Measurements from ENCODE around the gene ANAPC13. TPM values are rescaled to one million over a fixed set of nuclear protein-coding genes. Genes with fewer than 3 reads are reported as not detected.

Gene ANAPC13
- total and polyA plus RNA-seq, 7 donors, result 46.7 to 88.9 (median 59.0) TPM

DNA sequence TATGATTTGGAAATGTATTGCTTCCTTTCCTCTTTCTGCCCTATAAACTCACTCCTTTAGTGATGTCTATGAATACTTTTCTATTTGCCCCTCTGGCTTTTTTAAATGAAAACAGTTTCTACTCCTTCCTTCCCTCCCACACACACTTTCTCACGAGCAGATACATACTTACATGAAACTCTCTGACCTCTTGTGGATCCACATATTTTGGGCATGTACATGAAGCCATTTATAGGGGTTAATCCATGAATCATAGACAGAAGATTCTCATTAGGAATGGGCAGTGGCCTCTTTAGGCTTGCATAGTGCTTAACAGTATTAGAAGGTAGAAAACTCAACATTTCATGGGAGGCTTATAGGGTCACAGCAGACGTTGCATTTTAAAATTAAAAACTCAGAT is 24.8 kb downstream of the ANAPC13 start:
- Histone ChIP-seq H3K9me3 (no peaks in the 10 kb centered on the region), H3K27me3 (no peaks in the 10 kb centered on the region), H3K27ac (peak overlapping the region in 2 of 4 donors; percentile 73 to 82), H3K36me3 (no peaks in the 10 kb centered on the region), H3K4me3 (no peak overlapping the region), H3K4me1 (peaks cover 0 to 34% (median 23%) of the 10 kb centered on the region in 4 donors)
- intact Hi-C loops (cut with DNase I), result no loop called here
- DNase-seq, result no peak
- TF ChIP-seq POLR2A (IDR thresholded peaks at IDR 0.05) (no peak), EP300 (IDR thresholded peaks at IDR 0.05) (no peak), POLR2AphosphoS5 (IDR thresholded peaks at IDR 0.05) (no peak)
- TF ChIP-seq, protein P1, sequence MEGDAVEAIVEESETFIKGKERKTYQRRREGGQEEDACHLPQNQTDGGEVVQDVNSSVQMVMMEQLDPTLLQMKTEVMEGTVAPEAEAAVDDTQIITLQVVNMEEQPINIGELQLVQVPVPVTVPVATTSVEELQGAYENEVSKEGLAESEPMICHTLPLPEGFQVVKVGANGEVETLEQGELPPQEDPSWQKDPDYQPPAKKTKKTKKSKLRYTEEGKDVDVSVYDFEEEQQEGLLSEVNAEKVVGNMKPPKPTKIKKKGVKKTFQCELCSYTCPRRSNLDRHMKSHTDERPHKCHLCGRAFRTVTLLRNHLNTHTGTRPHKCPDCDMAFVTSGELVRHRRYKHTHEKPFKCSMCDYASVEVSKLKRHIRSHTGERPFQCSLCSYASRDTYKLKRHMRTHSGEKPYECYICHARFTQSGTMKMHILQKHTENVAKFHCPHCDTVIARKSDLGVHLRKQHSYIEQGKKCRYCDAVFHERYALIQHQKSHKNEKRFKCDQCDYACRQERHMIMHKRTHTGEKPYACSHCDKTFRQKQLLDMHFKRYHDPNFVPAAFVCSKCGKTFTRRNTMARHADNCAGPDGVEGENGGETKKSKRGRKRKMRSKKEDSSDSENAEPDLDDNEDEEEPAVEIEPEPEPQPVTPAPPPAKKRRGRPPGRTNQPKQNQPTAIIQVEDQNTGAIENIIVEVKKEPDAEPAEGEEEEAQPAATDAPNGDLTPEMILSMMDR (IDR thresholded peaks at IDR 0.05), result no peak
- 79 to 82% methylated on average over 2 of the region's 2 CpGs for WGBS, 2 donors

- H3K4me1 ChIP-seq, result peaks cover 0 to 27% (median 19%) of the 10 kb centered on the region in 4 donors
- no peaks in the 10 kb centered on the region for H3K9me3 ChIP-seq
- H3K36me3 ChIP-seq, result no peaks in the 10 kb centered on the region
- DNase-seq, result no peak
- H3K27me3 ChIP-seq, result no peaks in the 10 kb centered on the region
- 85 to 88% methylated on average over 4 of the region's 4 CpGs for WGBS, 2 donors
- no peak for TF ChIP-seq POLR2A (IDR thresholded peaks at IDR 0.05)
- TF ChIP-seq, protein P1 (IDR thresholded peaks at IDR 0.05), result no peak
- no peak for TF ChIP-seq POLR2AphosphoS5 (IDR thresholded peaks at IDR 0.05)
- TF ChIP-seq EP300 (IDR thresholded peaks at IDR 0.05), result no peak
- intact Hi-C loops (cut with DNase I), result no loop called here
- peak overlapping the region in 1 of 4 donors; percentile 13 for H3K27ac ChIP-seq
- H3K4me3 ChIP-seq, result no peak overlapping the region
Measured at GRCh38 chr3:134459562-134459961, 26.2 kb downstream of the ANAPC13 start.

GRCh38 chr3:134458406-134458945 is 27.3 kb downstream of the ANAPC13 start:
- intact Hi-C loops (cut with DNase I), result no loop called here
- H3K4me3 ChIP-seq, result no peak overlapping the region
- peak overlapping the region in 1 of 4 donors; percentile 12 for H3K27ac ChIP-seq
- peaks cover 0 to 19% (median 14%) of the 10 kb centered on the region in 4 donors for H3K4me1 ChIP-seq
- no peaks in the 10 kb centered on the region for H3K27me3 ChIP-seq
- DNase-seq, result no peak
- no peak for TF ChIP-seq POLR2AphosphoS5 (IDR thresholded peaks at IDR 0.05)
- TF ChIP-seq, protein P1 (IDR thresholded peaks at IDR 0.05), result no peak
- TF ChIP-seq EP300 (IDR thresholded peaks at IDR 0.05), result no peak
- TF ChIP-seq POLR2A (IDR thresholded peaks at IDR 0.05), result no peak
- no peaks in the 10 kb centered on the region for H3K9me3 ChIP-seq
- no peaks in the 10 kb centered on the region for H3K36me3 ChIP-seq
- WGBS, 2 donors, result 72 to 87% methylated on average over 10 of the region's 10 CpGs

DNA sequence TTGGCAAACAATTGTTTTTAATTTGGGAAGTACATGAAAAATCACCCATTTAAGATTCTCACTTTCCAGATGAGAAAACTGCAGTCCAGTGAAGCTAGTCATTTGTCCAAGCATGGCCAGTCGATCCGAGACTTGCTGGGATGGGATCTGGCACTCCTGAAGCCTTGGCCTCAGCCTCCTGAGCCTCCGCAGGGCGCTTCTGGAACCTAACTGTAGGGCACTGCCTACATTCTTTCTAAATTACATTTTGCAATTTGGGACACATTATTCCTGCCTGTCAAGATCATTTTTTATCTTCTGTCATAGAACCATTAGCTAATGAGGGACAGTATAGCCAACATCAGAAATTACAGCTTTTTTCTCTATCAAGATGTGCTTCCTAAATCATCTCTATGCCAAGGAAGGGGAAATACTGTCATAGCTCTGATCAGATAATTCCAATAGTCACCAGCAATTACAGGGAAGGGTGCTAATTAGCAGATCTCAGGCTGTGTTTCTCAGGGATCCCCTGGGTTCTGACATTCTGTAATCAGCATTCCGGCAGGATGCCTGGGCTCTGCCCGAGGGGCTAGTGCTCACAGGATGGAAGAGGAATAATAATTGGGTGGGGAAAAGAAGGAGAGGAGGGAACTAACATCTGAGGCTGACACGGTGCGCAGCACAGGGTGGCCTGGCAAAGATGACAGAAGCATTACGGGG is 28.3 kb downstream of the ANAPC13 start:
- intact Hi-C loops (cut with DNase I), result no loop called here
- TF ChIP-seq POLR2A (IDR thresholded peaks at IDR 0.05) (no peak), EP300 (IDR thresholded peaks at IDR 0.05) (no peak), POLR2AphosphoS5 (IDR thresholded peaks at IDR 0.05) (no peak)
- TF ChIP-seq, protein P1 (IDR thresholded peaks at IDR 0.05), result no peak
- no peaks in the 10 kb centered on the region for H3K9me3 ChIP-seq
- no peak for DNase-seq
- H3K4me3 ChIP-seq, result no peak overlapping the region
- WGBS, 2 donors, result 88 to 93% methylated on average over 9 of the region's 9 CpGs
- H3K4me1 ChIP-seq, result peaks cover 0 to 9% (median 5%) of the 10 kb centered on the region in 4 donors
- H3K27me3 ChIP-seq, result no peaks in the 10 kb centered on the region
- H3K27ac ChIP-seq, result no peak overlapping the region
- no peaks in the 10 kb centered on the region for H3K36me3 ChIP-seq

Data from sigmoid colon (tissue), 7 donors.